T-helper 22 cell (primary cell): ENCODE data around the gene ZNF586.
"Not testable (repeated sequence)": the region's sequence is repeated elsewhere in the genome, so short reads cannot be mapped to it uniquely, and the experiment has no call there.

Experiments
- DNase-seq: peaks from one replicate; pipeline ENCODE4 v3.0.0-alpha.2; 2020; ENCODE audit warnings: low read depth

Gene ZNF586

GRCh38 chr19:57769345-57770131, at the start of gene ZNF586:
Gene ZNF586, plus strand, starts transcription at chr19:57769676. Its CDS starts 167 bp downstream, at chr19:57769843.
- peak; percentile 78 for DNase-seq

- DNase-seq: no peak
Measured at GRCh38 chr19:57719901-57720519, 49.5 kb upstream of the ZNF586 start.

GRCh38 chr19:57720878-57721277, 48.6 kb upstream of the ZNF586 start:
- no peak for DNase-seq

- not testable (repeated sequence) for DNase-seq
Measured at GRCh38 chr19:57738320-57738719, 31.2 kb upstream of the ZNF586 start.

- DNase-seq: not testable (repeated sequence)
Measured at GRCh38 chr19:57738770-57739169, 30.7 kb upstream of the ZNF586 start.

GRCh38 chr19:57746580-57747471, 22.6 kb upstream of the ZNF586 start, which contains the start of gene ZNF776:
Gene ZNF776, plus strand, starts transcription at chr19:57746815. Its CDS starts 244 bp downstream, at chr19:57747059.
- DNase-seq: peak; percentile 65

- no peak for DNase-seq
Measured at GRCh38 chr19:57747472-57747807, 22.0 kb upstream of the ZNF586 start.

GRCh38 chr19:57748029-57748428, 21.4 kb upstream of the ZNF586 start:
- DNase-seq: no peak

- no peak for DNase-seq
Measured at GRCh38 chr19:57754091-57754673, 15.3 kb upstream of the ZNF586 start.

GRCh38 chr19:57755031-57755430, 14.4 kb upstream of the ZNF586 start:
- DNase-seq: no peak

GRCh38 chr19:57757941-57758340, 11.5 kb upstream of the ZNF586 start:
- no peak for DNase-seq

GRCh38 chr19:57759096-57759495, 10.4 kb upstream of the ZNF586 start:
- DNase-seq: no peak

- DNase-seq: no peak
Measured at GRCh38 chr19:57771417-57771816, 1.9 kb downstream of the ZNF586 start.

- no peak for DNase-seq
Measured at GRCh38 chr19:57773488-57773887, 4.0 kb downstream of the ZNF586 start.

GRCh38 chr19:57776764-57777296, 7.4 kb downstream of the ZNF586 start:
- DNase-seq: no peak

GRCh38 chr19:57778336-57778735, 8.9 kb downstream of the ZNF586 start:
- DNase-seq: no peak

GRCh38 chr19:57779220-57779845, 9.9 kb downstream of the ZNF586 start:
- DNase-seq: no peak

- DNase-seq: no peak
Measured at GRCh38 chr19:57786286-57786685, 16.8 kb downstream of the ZNF586 start.

- no peak for DNase-seq
Measured at GRCh38 chr19:57786906-57787305, 17.4 kb downstream of the ZNF586 start.

- DNase-seq: no peak
Measured at GRCh38 chr19:57788114-57788692, 18.7 kb downstream of the ZNF586 start.

GRCh38 chr19:57789288-57789687, 19.8 kb downstream of the ZNF586 start:
- DNase-seq: no peak
